Gastrocnemius medialis (tissue), 4 donors: Measurements from ENCODE around the gene SMOC2. TPM values are rescaled to one million over a fixed set of nuclear protein-coding genes. Genes with fewer than 3 reads are reported as not detected.

ENCODE experiments used
- ATAC-seq, 2 donors: fragments of 150-250 bp; one replicate each; pipeline ENCODE4 v1.9.1; 2016
- DNase-seq, 2 donors: peaks; one replicate each; pipeline ENCODE4 v3.0.0-alpha.2; 2019
- H3K27ac ChIP-seq, 4 donors: fragments of 200-600 bp; sonication (generic); 1 replicate in 1 of 4; 2 replicates in 3 of 4; pipeline ENCODE4 v1.5.1; 2016 to 2018; ENCODE audit warnings: mild to moderate bottlenecking in 2 of 4, moderate library complexity in 1 of 4
- H3K27me3 ChIP-seq, 3 donors: fragments of 200-600 bp; sonication (generic) in 2 of 3; 1 replicate in 1 of 3; 2 replicates in 2 of 3; pipeline versions ENCODE4 v1.5.1 to v1.6.0; 2016 to 2019; ENCODE audit warnings: mild to moderate bottlenecking in 1 of 3, moderate library complexity in 1 of 3
- H3K36me3 ChIP-seq, 2 donors: fragments of 200-600 bp; sonication (generic) in 1 of 2; one replicate each; pipeline ENCODE4 v1.5.1; 2017 to 2018
- H3K4me1 ChIP-seq, 2 donors: fragments of 200-600 bp; sonication (generic) in 1 of 2; one replicate each; pipeline ENCODE4 v1.5.1; 2016 to 2017; ENCODE audit warnings: mild to moderate bottlenecking in 2 of 2
- H3K4me3 ChIP-seq, 4 donors: fragments of 200-600 bp; sonication (generic) in 3 of 4; 1 replicate in 1 of 4; 2 replicates in 3 of 4; pipeline ENCODE4 v1.5.1; 2016 to 2019; ENCODE audit warnings: mild to moderate bottlenecking in 2 of 4
- H3K9me3 ChIP-seq, 3 donors: fragments of 200-600 bp; sonication (generic) in 2 of 3; 1 replicate in 1 of 3; 2 replicates in 2 of 3; pipeline ENCODE4 v1.5.1; 2016 to 2019
- CTCF ChIP-seq, 5 experiments: fragments of 450-650 bp in 3 of 5; fragments of 200-600 bp in 2 of 5; sonication (generic) in 2 of 5; IDR thresholded peaks in 4 of 5; conservative IDR thresholded peaks in 1 of 5; 1 replicate in 4 of 5; 2 replicates in 1 of 5; pipeline ENCODE4 v1.5.1; 2016 to 2019; ENCODE audit warnings: antibody characterized with exemption in 5 of 5, mild to moderate bottlenecking in 3 of 5, moderate library complexity in 3 of 5
- POLR2A ChIP-seq, 2 donors: fragments of 450-650 bp; IDR thresholded peaks; one replicate each; pipeline ENCODE4 v1.6.1; 2017; ENCODE audit warnings: antibody characterized with exemption in 2 of 2, mild to moderate bottlenecking in 2 of 2, moderate library complexity in 2 of 2
- in situ Hi-C, 4 donors: fragments of 200-750 bp; cut with MboI; loops; one replicate each; pipeline versions ENCODE4 v1.15.0 to v1.8.0; 2017; ENCODE audit warnings: low sequenced_read_pairs in 4 of 4
- intact Hi-C: fragments of 100-400 bp; cut with DNase I; formaldehyde crosslinking; loops from one replicate; pipeline ENCODE4 v1.15.1; 2023; ENCODE audit warnings: low total_unique reads
- total RNA-seq, 4 donors: library from RNA; depleted of rRNA; stranded (reverse); fragments of >200 nt; gene quantifications; one replicate each; pipeline versions ENCODE4 v1.1.0 to v1.2.3, GENCODE V29; 2016

The SMOC2 gene
- total RNA-seq, 4 donors from 2014 or later = 7.2 to 34.4 (median 16.5) TPM

- ATAC-seq = no peak
These were observed 155.4 kb downstream of the SMOC2 start for GRCh38 chr6:168596344-168596743.

GRCh38 chr6:168597471-168597875 is 156.5 kb downstream of the SMOC2 start:
- no peak overlapping the region for H3K27ac ChIP-seq
- no peaks in the 10 kb centered on the region for H3K4me1 ChIP-seq
- intact Hi-C loops (no loop called here), in situ Hi-C loops (no loop called here)
- H3K27me3 ChIP-seq = peaks cover 0 to 6% (median 3%) of the 10 kb centered on the region in 3 donors
- DNase-seq = no peak
- H3K4me3 ChIP-seq = no peak overlapping the region
- H3K9me3 ChIP-seq = no peaks in the 10 kb centered on the region
- no peak for ATAC-seq
- H3K36me3 ChIP-seq = no peaks in the 10 kb centered on the region
- TF ChIP-seq POLR2A (IDR thresholded peaks at IDR 0.05) (no peak), CTCF (IDR thresholded peaks at IDR 0.05 in 4 of 5, conservative IDR thresholded peaks at IDR 0.05 in 1 of 5) (no peak)

More at GRCh38 chr6:168596344-168596743, 155.4 kb downstream of the SMOC2 start:
- H3K27me3 ChIP-seq = peaks cover 0 to 6% (median 0%) of the 10 kb centered on the region in 3 donors
- H3K4me1 ChIP-seq = no peaks in the 10 kb centered on the region
- no peaks in the 10 kb centered on the region for H3K36me3 ChIP-seq
- TF ChIP-seq CTCF (IDR thresholded peaks at IDR 0.05 in 4 of 5, conservative IDR thresholded peaks at IDR 0.05 in 1 of 5) = no peak
- DNase-seq = no peak
- intact Hi-C loops = no loop called here
- no peaks in the 10 kb centered on the region for H3K9me3 ChIP-seq
- in situ Hi-C loops = no loop called here
- no peak overlapping the region for H3K27ac ChIP-seq
- no peak overlapping the region for H3K4me3 ChIP-seq

- no peaks in the 10 kb centered on the region for H3K4me1 ChIP-seq
- TF ChIP-seq CTCF (IDR thresholded peaks at IDR 0.05 in 4 of 5, conservative IDR thresholded peaks at IDR 0.05 in 1 of 5) = no peak
- TF ChIP-seq POLR2A (IDR thresholded peaks at IDR 0.05) = no peak
- intact Hi-C loops = no loop called here
- ATAC-seq (no peak), DNase-seq (no peak)
- peaks cover 0 to 6% (median 3%) of the 10 kb centered on the region in 3 donors for H3K27me3 ChIP-seq
- H3K4me3 ChIP-seq = no peak overlapping the region
- in situ Hi-C loops = no loop called here
- no peaks in the 10 kb centered on the region for H3K36me3 ChIP-seq
- no peaks in the 10 kb centered on the region for H3K9me3 ChIP-seq
- no peak overlapping the region for H3K27ac ChIP-seq
These were observed 157.5 kb downstream of the SMOC2 start for GRCh38 chr6:168598251-168599117.

- Histone ChIP-seq H3K4me3 (no peak overlapping the region), H3K27ac (no peak overlapping the region), H3K9me3 (no peaks in the 10 kb centered on the region), H3K36me3 (no peaks in the 10 kb centered on the region), H3K27me3 (peaks cover 0 to 6% (median 3%) of the 10 kb centered on the region in 3 donors), H3K4me1 (no peaks in the 10 kb centered on the region)
- TF ChIP-seq CTCF (IDR thresholded peaks at IDR 0.05 in 4 of 5, conservative IDR thresholded peaks at IDR 0.05 in 1 of 5) (no peak), POLR2A (IDR thresholded peaks at IDR 0.05) (no peak)
- ATAC-seq (no peak), DNase-seq (no peak)
- intact Hi-C loops = no loop called here
- in situ Hi-C loops = no loop called here
These were observed 158.1 kb downstream of the SMOC2 start for GRCh38 chr6:168599118-168599494.
